Sigmoid colon (tissue), 4 donors: ENCODE results near the gene RASGRF2.
"Not testable (repeated sequence)": the region's sequence is repeated elsewhere in the genome, so short reads cannot be mapped to it uniquely, and the experiment has no call there.

ENCODE experiments used
- POLR2A ChIP-seq, 2 donors: fragments of 450-650 bp; IDR thresholded peaks; one replicate each; pipeline ENCODE4 v1.6.1; 2016; ENCODE audit warnings: antibody characterized with exemption in 2 of 2, mild to moderate bottlenecking in 2 of 2, moderate library complexity in 2 of 2
- POLR2AphosphoS5 ChIP-seq, 4 donors: sonication (generic); formaldehyde crosslinking; IDR thresholded peaks; one replicate each; pipeline ENCODE4 v1.6.1; 2017; ENCODE audit warnings: antibody characterized with exemption in 4 of 4
- TF ChIP-seq, protein P1 (sequence below), 4 experiments: fragments of 450-650 bp in 3 of 4; fragments of 200-600 bp in 1 of 4; IDR thresholded peaks; one replicate each; pipeline ENCODE4 v1.5.1; 2016 to 2019; ENCODE audit warnings: antibody characterized with exemption in 4 of 4, mild to moderate bottlenecking in 3 of 4, moderate library complexity in 2 of 4

- not testable (repeated sequence) for TF ChIP-seq POLR2AphosphoS5, POLR2A (IDR thresholded peaks at IDR 0.05)
- TF ChIP-seq, protein P1, sequence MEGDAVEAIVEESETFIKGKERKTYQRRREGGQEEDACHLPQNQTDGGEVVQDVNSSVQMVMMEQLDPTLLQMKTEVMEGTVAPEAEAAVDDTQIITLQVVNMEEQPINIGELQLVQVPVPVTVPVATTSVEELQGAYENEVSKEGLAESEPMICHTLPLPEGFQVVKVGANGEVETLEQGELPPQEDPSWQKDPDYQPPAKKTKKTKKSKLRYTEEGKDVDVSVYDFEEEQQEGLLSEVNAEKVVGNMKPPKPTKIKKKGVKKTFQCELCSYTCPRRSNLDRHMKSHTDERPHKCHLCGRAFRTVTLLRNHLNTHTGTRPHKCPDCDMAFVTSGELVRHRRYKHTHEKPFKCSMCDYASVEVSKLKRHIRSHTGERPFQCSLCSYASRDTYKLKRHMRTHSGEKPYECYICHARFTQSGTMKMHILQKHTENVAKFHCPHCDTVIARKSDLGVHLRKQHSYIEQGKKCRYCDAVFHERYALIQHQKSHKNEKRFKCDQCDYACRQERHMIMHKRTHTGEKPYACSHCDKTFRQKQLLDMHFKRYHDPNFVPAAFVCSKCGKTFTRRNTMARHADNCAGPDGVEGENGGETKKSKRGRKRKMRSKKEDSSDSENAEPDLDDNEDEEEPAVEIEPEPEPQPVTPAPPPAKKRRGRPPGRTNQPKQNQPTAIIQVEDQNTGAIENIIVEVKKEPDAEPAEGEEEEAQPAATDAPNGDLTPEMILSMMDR (IDR thresholded peaks at IDR 0.05): not testable (repeated sequence)
Measured at GRCh38 chr5:81262796-81263195, 302.6 kb downstream of the RASGRF2 start.
